ENCODE results near the gene MPHOSPH10. TPM values are rescaled to one million over a fixed set of nuclear protein-coding genes. Genes with fewer than 3 reads are reported as not detected.

The MPHOSPH10 gene
- total and polyA plus RNA-seq, 10 of the 15 experiments (the other 5 are each of a cell fraction or from before 2014, with no cell fraction given) = 23.8 to 56.8 (median 41.3) TPM

- TF ChIP-seq SMAD1 (IDR thresholded peaks at IDR 0.05; ENCODE audit: low read depth, partially characterized antibody) (no peak), IRF4 (IDR thresholded peaks at IDR 0.05; ENCODE audit: low read depth, low read length) (peak; percentile 59; the same call in 1 of the 2 replicates), SREBF1 (IDR thresholded peaks at IDR 0.05; ENCODE audit: low read length) (no peak), PAX8 (IDR thresholded peaks at IDR 0.05) (no peak; the same call in 1 of the 2 replicates), BRCA1 (IDR thresholded peaks at IDR 0.05; ENCODE audit: low read depth, low read length) (no peak), MLLT1 (IDR thresholded peaks at IDR 0.05) (peak; percentile 67), ELK1 (IDR thresholded peaks at IDR 0.05; ENCODE audit: low read depth, low read length) (no peak), ZZZ3 (IDR thresholded peaks at IDR 0.05; ENCODE audit: control insufficient read depth, insufficient read length, low read depth) (no peak), NR2C2 (IDR thresholded peaks at IDR 0.05; ENCODE audit: borderline replicate concordance, control insufficient read depth, insufficient read length, low read depth) (no peak), NFXL1 (IDR thresholded peaks at IDR 0.05; ENCODE audit: borderline replicate concordance) (no peak), JUNB (IDR thresholded peaks at IDR 0.05) (no peak), ATF2 (IDR thresholded peaks at IDR 0.05; ENCODE audit: low read length) (no peak), FOXK2 (IDR thresholded peaks at IDR 0.05) (peak; percentile 92), RAD51 (IDR thresholded peaks at IDR 0.05) (no peak), USF2 (IDR thresholded peaks at IDR 0.05; ENCODE audit: borderline replicate concordance, low read depth, low read length) (no peak), RUNX3 (IDR thresholded peaks at IDR 0.05; ENCODE audit: low read length) (peak; percentile 68), SP1 (IDR thresholded peaks at IDR 0.05; ENCODE audit: low read depth, low read length) (peak; percentile 85), ZBTB33 (IDR thresholded peaks at IDR 0.05) (no peak), CEBPZ (IDR thresholded peaks at IDR 0.05; ENCODE audit: low read depth, low read length) (peak; percentile 45; the same call in 1 of the 2 replicates), PAX5 (IDR thresholded peaks at IDR 0.05; ENCODE audit: borderline replicate concordance, low read depth, low read length) (no peak; the same call in 1 of the 2 replicates), RELA (IDR thresholded peaks at IDR 0.05; ENCODE audit: borderline replicate concordance, partially characterized antibody) (peak; percentile 60)
Measured at GRCh38 chr2:71130152-71130904, at the start of gene MPHOSPH10, which contains the start of gene MCEE (continued).
